ENCODE results near the gene ABHD17C. TPM values are rescaled to one million over a fixed set of nuclear protein-coding genes. Genes with fewer than 3 reads are reported as not detected.

Gene ABHD17C
- total and polyA plus RNA-seq, 12 donors, result 1.9 to 9.9 (median 5.3) TPM

- Histone ChIP-seq H3K4me3 (no peak overlapping the region), H3K4me1 (replicated peaks in 1 of 2) (peaks cover 0 to 8% of the 10 kb centered on the region in 2 donors)
- intact Hi-C loops (cut with DNase I), result no loop called here
Observed at GRCh38 chr15:80703081-80703480, 8.0 kb downstream of the ABHD17C start.

GRCh38 chr15:80703965-80704364 is 8.9 kb downstream of the ABHD17C start:
- TF ChIP-seq CTCF (IDR thresholded peaks at IDR 0.05), result no peak
- TF ChIP-seq POLR2A (IDR thresholded peaks at IDR 0.05), result no peak
- H3K27ac ChIP-seq, result no peak overlapping the region
- H3K4me1 ChIP-seq (replicated peaks in 1 of 2), result peaks cover 0 to 8% of the 10 kb centered on the region in 2 donors
- no peak overlapping the region for H3K4me3 ChIP-seq
- H3K9me3 ChIP-seq (replicated peaks in 1 of 3), result no peaks in the 10 kb centered on the region
- intact Hi-C loops (cut with DNase I), result no loop called here
- WGBS, 4 donors, result 82 to 93% (median 90%) methylated on average over 3 of the region's 3 CpGs
- DNase-seq, result no peak
- no peaks in the 10 kb centered on the region for H3K27me3 ChIP-seq
- no peaks in the 10 kb centered on the region for H3K36me3 ChIP-seq (replicated peaks in 1 of 2)

More at GRCh38 chr15:80703081-80703480, 8.0 kb downstream of the ABHD17C start:
- no peaks in the 10 kb centered on the region for H3K27me3 ChIP-seq
- no peaks in the 10 kb centered on the region for H3K9me3 ChIP-seq (replicated peaks in 1 of 3)
- WGBS, 4 donors, result 93 to 97% (median 94%) methylated on average over 5 of the region's 5 CpGs
- no peak overlapping the region for H3K27ac ChIP-seq
- no peak for TF ChIP-seq POLR2A (IDR thresholded peaks at IDR 0.05)
- no peak for TF ChIP-seq CTCF (IDR thresholded peaks at IDR 0.05)
- no peak for DNase-seq
- no peaks in the 10 kb centered on the region for H3K36me3 ChIP-seq (replicated peaks in 1 of 2)

DNA sequence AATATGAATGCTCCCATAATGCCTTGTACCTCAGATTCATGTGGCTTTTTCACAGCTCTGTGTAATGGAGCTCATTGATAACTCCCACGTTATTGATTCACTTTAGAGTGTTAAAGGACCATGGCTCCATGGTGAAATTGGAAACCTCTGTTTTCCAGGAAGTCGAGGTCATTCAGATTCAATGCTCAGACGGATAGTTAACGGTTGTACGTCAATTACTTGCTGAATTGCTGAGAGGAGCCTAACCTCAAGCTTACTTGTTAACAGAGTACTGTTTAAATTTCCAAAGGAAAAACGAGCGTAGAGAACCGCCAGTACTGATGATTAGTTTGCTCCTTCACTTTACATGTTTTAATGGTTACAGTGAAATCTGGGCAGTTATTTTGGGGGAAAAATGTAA is 11.1 kb downstream of the ABHD17C start:
- DNase-seq, result no peak
- H3K36me3 ChIP-seq (replicated peaks in 1 of 2), result no peaks in the 10 kb centered on the region
- peaks cover 0 to 8% of the 10 kb centered on the region in 2 donors for H3K4me1 ChIP-seq (replicated peaks in 1 of 2)
- H3K27ac ChIP-seq, result no peak overlapping the region
- H3K4me3 ChIP-seq, result no peak overlapping the region
- no peaks in the 10 kb centered on the region for H3K9me3 ChIP-seq (replicated peaks in 1 of 3)
- H3K27me3 ChIP-seq, result no peaks in the 10 kb centered on the region
- 76 to 85% (median 78%) methylated on average over 8 of the region's 8 CpGs for WGBS, 4 donors
- TF ChIP-seq POLR2A (IDR thresholded peaks at IDR 0.05) (no peak), CTCF (IDR thresholded peaks at IDR 0.05) (no peak)
- intact Hi-C loops (cut with DNase I), result no loop called here

DNA sequence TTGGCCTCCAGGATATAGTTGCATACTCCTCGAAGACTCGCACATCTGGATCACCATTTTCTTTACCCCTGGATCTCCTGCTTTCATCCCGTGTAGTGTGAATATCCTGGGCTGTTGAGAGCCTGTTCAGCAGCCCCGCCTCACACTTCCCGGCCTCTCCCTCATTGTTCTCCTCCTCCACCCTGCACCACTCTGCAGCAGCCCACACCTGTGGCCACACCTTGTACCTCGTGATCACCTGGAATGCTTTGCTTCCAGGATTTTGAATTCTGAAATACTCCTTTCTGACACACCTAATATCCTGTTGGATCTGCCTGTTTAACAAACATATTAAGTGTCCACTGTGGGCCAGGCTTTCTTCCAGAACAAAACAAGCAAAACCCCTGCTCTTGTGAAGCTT is 14.4 kb downstream of the ABHD17C start:
- no peaks in the 10 kb centered on the region for H3K27me3 ChIP-seq
- H3K4me3 ChIP-seq, result no peak overlapping the region
- H3K9me3 ChIP-seq (replicated peaks in 1 of 3), result no peaks in the 10 kb centered on the region
- DNase-seq, result no peak
- intact Hi-C loops (cut with DNase I), result no loop called here
- TF ChIP-seq POLR2A (IDR thresholded peaks at IDR 0.05) (no peak), CTCF (IDR thresholded peaks at IDR 0.05) (no peak)
- 92 to 97% (median 94%) methylated on average over 6 of the region's 6 CpGs for WGBS, 4 donors
- H3K4me1 ChIP-seq (replicated peaks in 1 of 2), result peaks cover 0 to 4% of the 10 kb centered on the region in 2 donors
- no peak overlapping the region for H3K27ac ChIP-seq
- no peaks in the 10 kb centered on the region for H3K36me3 ChIP-seq (replicated peaks in 1 of 2)

Measured in adrenal gland (tissue), 12 donors.